Left lung (tissue), 10 donors: ENCODE measurements around the gene MPHOSPH8. TPM values are rescaled to one million over a fixed set of nuclear protein-coding genes. Genes with fewer than 3 reads are reported as not detected.

Experiments
- ATAC-seq: fragments of 200-7000 bp; cut with Tn5 transposase; one replicate; pipeline ENCODE4 v1.9.1; 2020; ENCODE audit warnings: moderate library complexity
- DNase-seq, 4 donors: peaks; one replicate each; pipeline ENCODE4 v3.0.0-alpha.2; 2013 to 2020
- H3K27ac ChIP-seq, 2 donors: fragments of 200-600 bp; sonication (generic) in 1 of 2; one replicate each; pipeline versions ENCODE4 v1.5.0 to v1.8.0; 2020 to 2021
- H3K27me3 ChIP-seq, 2 donors: fragments of 200-600 bp; sonication (generic) in 1 of 2; one replicate each; pipeline versions ENCODE4 v1.5.0 to v1.8.0; 2020 to 2021
- H3K36me3 ChIP-seq, 2 donors: fragments of 200-600 bp; sonication (generic) in 1 of 2; one replicate each; pipeline versions ENCODE4 v1.5.0 to v1.8.0; 2020 to 2021
- H3K4me1 ChIP-seq, 2 donors: fragments of 200-600 bp; one replicate each; pipeline ENCODE4 v1.8.0; 2021
- H3K4me3 ChIP-seq, 2 donors: fragments of 200-600 bp; sonication (generic) in 1 of 2; one replicate each; pipeline versions ENCODE4 v1.5.0 to v1.8.0; 2020 to 2021; ENCODE audit warnings: mild to moderate bottlenecking in 1 of 2
- H3K9me3 ChIP-seq, 2 donors: fragments of 200-600 bp; sonication (generic) in 1 of 2; one replicate each; pipeline versions ENCODE4 v1.5.0 to v1.8.0; 2020 to 2021
- CTCF ChIP-seq, 2 donors: fragments of 200-600 bp; sonication (generic) in 1 of 2; IDR thresholded peaks; one replicate each; pipeline versions ENCODE4 v1.5.0 to v1.8.0; 2021; ENCODE audit warnings: antibody characterized with exemption in 2 of 2
- intact Hi-C, 2 donors: fragments of 100-400 bp; cut with DNase I; formaldehyde crosslinking; loops; one replicate each; pipeline versions ENCODE4 v1.11.2 to v1.14.2; 2022
- polyA plus RNA-seq, 6 donors: library from polyadenylated mRNA; unstranded; fragments of 120-200 nt; gene quantifications; one replicate each; pipeline ENCODE4 v1.2.1, GENCODE V29; 2013; ENCODE audit not compliant: insufficient read length in 6 of 6
- total RNA-seq, 2 donors: library from RNA; stranded (reverse); fragmentation: NEBNext Ultra II Directional; extraction: Animal tissue kit (Norgen Biotek cat#: 25700); gene quantifications; one replicate each; pipeline ENCODE4 v1.2.1, GENCODE V29; 2021
- donor health status: DM: no; HTN: yes; CAD: no.
- donor health status: DM: no; HTN: no; CAD: no.

MPHOSPH8 gene
- total and polyA plus RNA-seq, 8 donors = 30.9 to 84.8 (median 72.3) TPM

- ATAC-seq (no peak), DNase-seq (no peak)
- TF ChIP-seq CTCF (IDR thresholded peaks at IDR 0.05) = no peak
- H3K27me3 ChIP-seq = peaks cover 0 to 46% of the 10 kb centered on the region in 2 donors
- H3K4me3 ChIP-seq = no peak overlapping the region
- H3K9me3 ChIP-seq = no peaks in the 10 kb centered on the region
- intact Hi-C loops = no loop called here
- no peak overlapping the region for H3K27ac ChIP-seq
- H3K36me3 ChIP-seq = no peaks in the 10 kb centered on the region
- peaks cover 0 to 5% of the 10 kb centered on the region in 2 donors for H3K4me1 ChIP-seq
Observed at GRCh38 chr13:19596960-19597361, 36.5 kb upstream of the MPHOSPH8 start.

GRCh38 chr13:19597523-19597922, 35.9 kb upstream of the MPHOSPH8 start:
- no peak for TF ChIP-seq CTCF (IDR thresholded peaks at IDR 0.05)
- Histone ChIP-seq H3K27ac (no peak overlapping the region), H3K4me3 (no peak overlapping the region), H3K27me3 (peaks cover 0 to 52% of the 10 kb centered on the region in 2 donors), H3K9me3 (no peaks in the 10 kb centered on the region), H3K36me3 (no peaks in the 10 kb centered on the region), H3K4me1 (peaks cover 0 to 11% of the 10 kb centered on the region in 2 donors)
- intact Hi-C loops = no loop called here
- no peak for DNase-seq
- ATAC-seq = no peak

GRCh38 chr13:19601749-19602725, 31.4 kb upstream of the MPHOSPH8 start:
- no peak overlapping the region for H3K27ac ChIP-seq
- H3K36me3 ChIP-seq = no peaks in the 10 kb centered on the region
- no peak for TF ChIP-seq CTCF (IDR thresholded peaks at IDR 0.05)
- H3K27me3 ChIP-seq = peaks cover 0 to 64% of the 10 kb centered on the region in 2 donors
- intact Hi-C loops = no loop called here
- DNase-seq (peak; percentile 28 to 86 (median 38)), ATAC-seq (peak; percentile 87)
- H3K9me3 ChIP-seq = peaks cover 0 to 6% of the 10 kb centered on the region in 2 donors
- H3K4me1 ChIP-seq = peaks cover 0 to 13% of the 10 kb centered on the region in 2 donors
- peak overlapping the region; percentile 43 to 52 for H3K4me3 ChIP-seq

GRCh38 chr13:19604306-19604705, 29.2 kb upstream of the MPHOSPH8 start:
- DNase-seq (no peak), ATAC-seq (no peak)
- Histone ChIP-seq H3K4me3 (no peak overlapping the region), H3K27ac (no peak overlapping the region), H3K4me1 (peaks cover 0 to 13% of the 10 kb centered on the region in 2 donors), H3K9me3 (peaks cover 0 to 6% of the 10 kb centered on the region in 2 donors), H3K36me3 (no peaks in the 10 kb centered on the region), H3K27me3 (peaks cover 0 to 46% of the 10 kb centered on the region in 2 donors)
- TF ChIP-seq CTCF (IDR thresholded peaks at IDR 0.05) = no peak
- intact Hi-C loops = no loop called here
